Activated CD4-positive, alpha-beta memory T cell treated with anti-CD3 and anti-CD28 coated beads, Interleukin-2, amount 10 ng/mL, durations not matched to agents 7 days and 5 days (primary cell): Measurements from ENCODE around the gene SLC4A1AP. TPM values are rescaled to one million over a fixed set of nuclear protein-coding genes. Genes with fewer than 3 reads are reported as not detected.
A peak's percentile ranks its signal among the peaks of the same experiment; 100 is the strongest.

Source experiments
- CTCF ChIA-PET: fragments of 350-600 bp; sonication (Branson Sonifier 250); formaldehyde crosslinking; loops from one replicate; lab custom pipeline; 2021; ENCODE audit warnings: antibody characterized with exemption, inconsistent platforms; lab: Charles Lee
- POLR2A ChIA-PET: fragments of 350-600 bp; sonication (Branson Sonifier 250); formaldehyde crosslinking; loops from one replicate; lab custom pipeline; 2021; ENCODE audit warnings: antibody characterized with exemption; lab: Charles Lee
- DNase-seq: peaks from one replicate; pipeline ENCODE4 v3.0.0-alpha.2; 2020
- H3K27ac Mint-ChIP-seq: one replicate; pipeline ENCODE4 v1.8.0; 2021; ENCODE audit warnings: mild to moderate bottlenecking, mixed read lengths
- H3K27me3 Mint-ChIP-seq: one replicate; pipeline ENCODE4 v1.8.0; 2021; ENCODE audit warnings: mixed read lengths
- H3K36me3 Mint-ChIP-seq: one replicate; pipeline ENCODE4 v1.8.0; 2021; ENCODE audit warnings: low read depth, mixed read lengths
- H3K4me1 Mint-ChIP-seq: one replicate; pipeline ENCODE4 v1.8.0; 2021; ENCODE audit warnings: mixed read lengths
- H3K4me3 Mint-ChIP-seq: one replicate; pipeline ENCODE4 v1.8.0; 2021; ENCODE audit warnings: mild to moderate bottlenecking, mixed read lengths
- H3K9me3 Mint-ChIP-seq: one replicate; pipeline ENCODE4 v1.8.0; 2021; ENCODE audit warnings: mixed read lengths
- total RNA-seq, 2 experiments: library from RNA; stranded (reverse); gene quantifications; one replicate each; pipeline ENCODE4 v1.2.3, GENCODE V29; 2021

SLC4A1AP gene
- total RNA-seq, 2 experiments from 2014 or later = 27.3 to 27.9 TPM

DNA sequence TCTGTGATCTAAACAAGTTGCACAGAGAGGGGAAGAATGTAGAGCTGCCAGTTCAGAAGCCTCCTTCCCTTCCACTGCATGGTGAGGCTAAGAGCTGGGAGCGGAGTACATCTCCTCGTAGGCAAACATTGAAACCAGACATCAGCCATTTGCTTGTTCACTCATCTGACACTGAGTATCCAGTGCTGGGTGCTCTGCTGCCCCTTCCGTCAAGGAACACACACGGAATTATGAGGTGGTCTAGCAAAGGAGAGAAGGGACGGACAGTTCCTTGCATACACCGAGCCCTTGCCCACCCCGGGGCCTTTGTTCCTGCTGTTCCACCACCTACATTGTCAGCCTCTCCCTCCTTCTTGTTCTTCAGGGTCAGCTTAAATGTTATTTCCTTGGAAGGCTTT is 44.6 kb downstream of the SLC4A1AP start:
- no peaks in the 10 kb centered on the region for H3K36me3 Mint-ChIP-seq
- POLR2A ChIA-PET = no interaction called here
- DNase-seq = no peak
- H3K9me3 Mint-ChIP-seq = no peaks in the 10 kb centered on the region
- H3K4me3 Mint-ChIP-seq = no peak overlapping the region
- no peak overlapping the region for H3K27ac Mint-ChIP-seq
- H3K27me3 Mint-ChIP-seq = no peaks in the 10 kb centered on the region
- CTCF ChIA-PET = interaction anchor here (0.7 to 4.1 kb wide), 3 partner anchors 16 to 697 kb away, joined by 6 to 25 read pairs (median 12); no protein-coding TSS in a partner anchor
- H3K4me1 Mint-ChIP-seq = peaks cover 41% of the 10 kb centered on the region

DNA sequence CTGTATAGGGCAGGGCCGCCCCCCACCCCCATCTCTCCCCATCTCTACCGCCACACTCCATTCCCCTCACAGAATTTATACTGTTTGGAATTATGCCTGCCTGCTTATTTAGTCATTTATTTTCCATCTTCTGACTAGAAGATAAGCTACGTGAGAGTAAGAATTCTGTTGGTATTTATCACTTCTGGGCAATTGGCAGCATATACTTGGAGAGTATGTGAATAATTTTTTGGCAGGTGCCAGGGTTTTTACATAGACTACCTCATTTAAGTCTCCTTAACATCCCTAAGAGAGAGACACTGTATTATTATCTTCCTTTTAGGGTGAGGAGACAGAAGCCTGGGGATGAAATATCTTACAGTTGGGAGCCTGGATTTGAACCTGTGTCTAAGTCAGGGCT is 45.0 kb downstream of the SLC4A1AP start:
- peaks cover 37% of the 10 kb centered on the region for H3K4me1 Mint-ChIP-seq
- no peaks in the 10 kb centered on the region for H3K36me3 Mint-ChIP-seq
- no peaks in the 10 kb centered on the region for H3K27me3 Mint-ChIP-seq
- H3K9me3 Mint-ChIP-seq = no peaks in the 10 kb centered on the region
- ChIA-PET CTCF (interaction anchor here (0.7 to 4.1 kb wide), 3 partner anchors 15 to 697 kb away, joined by 6 to 25 read pairs (median 12); no protein-coding TSS in a partner anchor), POLR2A (no interaction called here)
- no peak for DNase-seq
- H3K27ac Mint-ChIP-seq = no peak overlapping the region
- H3K4me3 Mint-ChIP-seq = no peak overlapping the region

DNA sequence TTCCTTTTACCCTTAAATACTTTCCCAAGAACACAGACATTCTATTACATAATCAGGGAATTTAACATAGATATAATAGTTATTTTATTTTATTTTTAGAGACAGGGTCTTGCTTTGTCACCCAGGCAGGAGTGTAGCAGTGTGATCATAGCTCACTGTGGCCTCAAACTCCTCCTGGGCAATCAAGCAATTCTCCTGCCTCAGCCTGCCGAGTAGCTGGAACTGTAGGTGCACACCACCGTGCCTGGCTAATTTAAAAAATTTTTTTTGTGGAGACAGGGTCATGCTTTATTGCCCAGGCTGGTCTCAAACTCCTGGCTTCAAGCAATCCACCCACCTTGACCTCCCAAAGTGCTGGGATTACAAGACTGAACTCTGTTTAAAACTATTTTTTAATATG is 45.6 kb downstream of the SLC4A1AP start:
- ChIA-PET POLR2A (no interaction called here), CTCF (interaction anchor here (4.1 kb wide), 1 partner anchor 15 kb away, joined by 25 read pairs; no protein-coding TSS in a partner anchor)
- H3K27ac Mint-ChIP-seq = no peak overlapping the region
- no peaks in the 10 kb centered on the region for H3K36me3 Mint-ChIP-seq
- peaks cover 34% of the 10 kb centered on the region for H3K4me1 Mint-ChIP-seq
- H3K27me3 Mint-ChIP-seq = no peaks in the 10 kb centered on the region
- no peak overlapping the region for H3K4me3 Mint-ChIP-seq
- H3K9me3 Mint-ChIP-seq = no peaks in the 10 kb centered on the region
- DNase-seq = no peak

DNA sequence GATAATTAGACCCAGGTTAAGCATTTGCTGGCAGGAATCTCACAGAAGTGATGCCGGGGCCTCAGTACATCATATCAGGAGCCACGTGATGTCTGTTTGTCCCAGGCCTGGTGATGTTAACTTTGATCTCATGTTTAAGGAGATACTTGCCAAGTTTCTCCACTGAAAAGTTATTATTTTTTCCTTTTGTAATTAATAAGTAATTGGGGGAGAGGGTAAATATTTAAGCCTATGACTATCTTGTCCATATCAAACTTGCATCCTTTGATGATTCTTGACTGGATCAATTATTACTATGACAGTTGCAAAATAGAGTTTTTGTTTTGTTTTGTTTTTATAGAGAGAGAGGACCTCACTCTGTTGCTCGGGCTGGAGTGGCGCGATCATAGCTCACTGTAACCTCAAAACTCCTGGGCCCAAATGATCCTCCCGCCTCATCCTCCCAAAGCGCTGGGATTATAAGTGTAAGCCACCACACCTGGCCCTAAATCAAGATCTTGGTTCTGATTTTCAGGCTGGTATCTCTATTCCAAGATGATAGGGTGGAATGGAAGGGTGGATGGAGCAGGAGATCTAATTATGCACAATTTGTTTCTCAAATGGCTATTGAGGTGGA is 46.4 kb downstream of the SLC4A1AP start:
- POLR2A ChIA-PET = interaction anchor here (1.1 kb wide), 1 partner anchor 13 kb away, joined by 3 read pairs; no protein-coding TSS in a partner anchor
- peaks cover 33% of the 10 kb centered on the region for H3K4me1 Mint-ChIP-seq
- no peak for DNase-seq
- H3K4me3 Mint-ChIP-seq = no peak overlapping the region
- no peak overlapping the region for H3K27ac Mint-ChIP-seq
- no peaks in the 10 kb centered on the region for H3K36me3 Mint-ChIP-seq
- CTCF ChIA-PET = interaction anchor here (4.1 kb wide), 1 partner anchor 14 kb away, joined by 25 read pairs; no protein-coding TSS in a partner anchor
- H3K27me3 Mint-ChIP-seq = peaks cover 1% of the 10 kb centered on the region
- H3K9me3 Mint-ChIP-seq = no peaks in the 10 kb centered on the region

DNA sequence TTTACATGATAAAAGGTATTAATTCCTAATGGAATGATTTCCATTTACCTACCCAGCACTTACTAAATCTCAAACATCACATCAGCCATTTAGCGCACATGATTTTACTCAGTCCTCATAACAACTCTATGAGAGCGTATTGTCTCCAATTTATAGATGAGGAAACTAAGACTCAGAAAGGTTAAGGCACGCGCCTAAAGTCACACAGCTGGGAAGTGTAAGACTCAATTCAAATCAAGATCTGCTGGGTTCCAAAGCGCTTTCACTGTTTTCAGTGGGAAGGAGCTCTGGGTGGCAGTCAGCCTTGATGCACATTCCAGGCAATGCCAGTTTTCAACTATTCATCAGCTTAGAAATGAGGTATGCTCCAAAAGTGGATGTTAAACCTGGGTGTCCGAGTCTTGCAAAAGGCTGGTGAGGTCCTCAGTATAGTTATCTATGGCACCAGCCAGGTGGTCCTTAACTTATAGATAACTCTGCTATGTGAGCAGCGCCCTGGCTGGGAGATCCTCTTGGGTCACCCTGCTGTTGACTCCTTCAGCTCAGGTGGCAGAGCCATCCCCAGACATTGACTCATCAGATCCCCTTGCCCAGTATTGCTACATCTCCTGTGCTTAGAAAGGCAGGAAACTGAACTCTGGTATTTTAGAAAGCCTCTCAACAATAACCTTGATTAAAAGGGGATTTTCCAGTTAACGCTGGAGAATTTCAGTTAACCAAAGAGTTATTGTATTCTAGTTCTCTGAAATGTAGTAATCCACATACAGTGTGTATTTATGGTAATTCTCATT is 47.1 kb downstream of the SLC4A1AP start:
- CTCF ChIA-PET = interaction anchor here (1.0 kb wide), 1 partner anchor 12 kb away, joined by 3 read pairs; no protein-coding TSS in a partner anchor
- H3K27ac Mint-ChIP-seq = no peak overlapping the region
- no peak overlapping the region for H3K4me3 Mint-ChIP-seq
- H3K9me3 Mint-ChIP-seq = no peaks in the 10 kb centered on the region
- H3K36me3 Mint-ChIP-seq = no peaks in the 10 kb centered on the region
- POLR2A ChIA-PET = interaction anchor here (1.1 kb wide), 1 partner anchor 12 kb away, joined by 3 read pairs; no protein-coding TSS in a partner anchor
- peaks cover 30% of the 10 kb centered on the region for H3K4me1 Mint-ChIP-seq
- peaks cover 1% of the 10 kb centered on the region for H3K27me3 Mint-ChIP-seq
- no peak for DNase-seq

DNA sequence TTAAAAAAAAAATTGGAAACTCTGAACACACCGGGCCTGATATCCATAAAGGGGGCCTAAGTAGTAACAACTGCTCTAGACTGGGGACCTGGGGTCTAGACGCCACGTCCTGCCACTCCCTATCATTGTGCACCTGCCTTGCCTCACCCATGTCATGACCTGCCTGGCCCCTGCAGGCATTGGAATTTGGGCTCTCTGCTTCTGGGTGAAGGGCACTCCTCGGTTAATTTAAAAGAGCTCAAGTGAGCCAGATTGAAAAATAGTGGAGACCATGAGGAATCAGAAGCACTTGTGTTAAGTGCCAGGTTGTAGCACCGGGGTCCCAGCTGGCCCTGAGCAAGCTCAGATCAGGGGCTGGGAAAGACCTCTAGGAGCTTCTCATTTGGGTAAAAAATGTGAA is 48.1 kb downstream of the SLC4A1AP start:
- no peak overlapping the region for H3K4me3 Mint-ChIP-seq
- no peaks in the 10 kb centered on the region for H3K36me3 Mint-ChIP-seq
- H3K4me1 Mint-ChIP-seq = peaks cover 34% of the 10 kb centered on the region
- no peak overlapping the region for H3K27ac Mint-ChIP-seq
- no peak for DNase-seq
- CTCF ChIA-PET = interaction anchor here (0.9 to 3.9 kb wide), 4 partner anchors 8 to 29 kb away, joined by 3 to 22 read pairs (median 3); no protein-coding TSS in a partner anchor
- POLR2A ChIA-PET = no interaction called here
- no peaks in the 10 kb centered on the region for H3K9me3 Mint-ChIP-seq
- peaks cover 4% of the 10 kb centered on the region for H3K27me3 Mint-ChIP-seq

DNA sequence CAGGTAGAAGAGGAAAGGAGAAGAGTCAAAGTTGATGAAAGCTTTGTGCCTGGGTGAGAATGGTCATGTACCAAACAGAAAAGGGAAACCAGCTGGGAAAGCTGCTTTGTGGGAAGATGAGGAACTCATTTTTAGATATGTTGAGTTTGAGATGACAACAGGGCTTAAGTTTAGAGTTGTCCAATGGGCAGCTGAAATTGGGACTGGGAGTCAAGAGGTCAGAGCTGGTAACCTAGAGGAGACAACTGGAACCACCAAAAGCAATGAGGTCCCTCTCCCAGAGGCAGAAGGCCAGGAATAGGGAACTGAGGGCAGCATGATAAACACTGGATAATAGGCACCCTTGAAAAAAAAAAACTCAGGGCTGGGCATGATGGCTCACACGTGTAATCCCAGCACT is 48.8 kb downstream of the SLC4A1AP start:
- no peak for DNase-seq
- H3K4me1 Mint-ChIP-seq = peaks cover 37% of the 10 kb centered on the region
- H3K36me3 Mint-ChIP-seq = no peaks in the 10 kb centered on the region
- ChIA-PET POLR2A (no interaction called here), CTCF (interaction anchor here (0.5 to 3.9 kb wide), 9 partner anchors 8 to 843 kb away, joined by 3 to 22 read pairs (median 3); no protein-coding TSS in a partner anchor)
- no peaks in the 10 kb centered on the region for H3K9me3 Mint-ChIP-seq
- no peak overlapping the region for H3K27ac Mint-ChIP-seq
- H3K4me3 Mint-ChIP-seq = no peak overlapping the region
- peaks cover 9% of the 10 kb centered on the region for H3K27me3 Mint-ChIP-seq

DNA sequence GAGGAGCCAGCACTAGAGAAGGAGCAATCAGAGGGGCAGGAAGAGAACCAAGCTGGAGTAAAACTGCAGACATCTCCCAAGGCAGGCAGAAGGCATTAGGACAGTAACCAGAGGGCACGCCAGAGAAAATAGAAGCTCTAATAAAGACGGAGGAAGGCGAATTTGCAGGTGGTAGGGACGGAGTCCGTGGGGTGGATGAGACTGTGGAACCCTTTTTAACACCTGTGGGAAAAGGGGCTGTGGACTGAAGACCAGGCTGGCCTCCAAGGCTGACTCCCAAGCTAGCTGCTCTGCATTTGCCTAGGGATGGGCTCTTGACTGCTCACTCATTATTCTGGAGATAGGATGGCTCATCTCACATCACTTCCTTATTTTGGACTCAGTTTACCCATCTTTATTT is 49.5 kb downstream of the SLC4A1AP start:
- H3K27me3 Mint-ChIP-seq = peaks cover 9% of the 10 kb centered on the region
- POLR2A ChIA-PET = interaction anchor here (0.7 kb wide), 1 partner anchor 85 kb away, joined by 3 read pairs; the partner anchor contains the start of genes CCDC121 and GPN1
- H3K9me3 Mint-ChIP-seq = no peaks in the 10 kb centered on the region
- CTCF ChIA-PET = interaction anchor here (0.6 to 3.9 kb wide), 3 partner anchors 9 to 29 kb away, joined by 5 to 22 read pairs (median 13); no protein-coding TSS in a partner anchor
- H3K36me3 Mint-ChIP-seq = no peaks in the 10 kb centered on the region
- H3K4me1 Mint-ChIP-seq = peaks cover 36% of the 10 kb centered on the region
- DNase-seq = no peak
- H3K27ac Mint-ChIP-seq = no peak overlapping the region
- H3K4me3 Mint-ChIP-seq = no peak overlapping the region

DNA sequence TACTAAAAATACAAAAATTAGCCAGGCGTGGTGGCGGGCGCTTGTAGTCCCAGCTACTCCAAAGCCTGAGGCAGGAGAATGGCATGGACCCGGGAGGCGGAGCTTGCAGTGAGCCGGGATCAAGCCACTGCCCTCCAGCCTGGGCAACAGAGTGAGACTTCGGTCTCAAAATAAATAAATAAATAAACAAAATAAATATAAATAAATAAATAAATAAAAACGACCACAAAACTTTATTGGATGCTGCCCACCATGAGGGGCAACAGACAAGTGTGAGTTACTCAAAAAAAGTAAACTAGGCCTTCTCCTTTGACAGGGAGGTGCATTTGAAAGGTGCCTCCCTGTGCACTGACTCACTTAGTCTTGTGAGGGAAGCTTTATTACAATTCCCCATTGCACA is 50.4 kb downstream of the SLC4A1AP start:
- Mint-ChIP-seq H3K36me3 (no peaks in the 10 kb centered on the region), H3K4me1 (peaks cover 36% of the 10 kb centered on the region), H3K27ac (no peak overlapping the region), H3K4me3 (no peak overlapping the region), H3K27me3 (peaks cover 9% of the 10 kb centered on the region), H3K9me3 (no peaks in the 10 kb centered on the region)
- DNase-seq = no peak
- ChIA-PET POLR2A (no interaction called here), CTCF (interaction anchor here (1.0 to 3.9 kb wide), 3 partner anchors 10 to 31 kb away, joined by 3 to 22 read pairs (median 13); no protein-coding TSS in a partner anchor)

DNA sequence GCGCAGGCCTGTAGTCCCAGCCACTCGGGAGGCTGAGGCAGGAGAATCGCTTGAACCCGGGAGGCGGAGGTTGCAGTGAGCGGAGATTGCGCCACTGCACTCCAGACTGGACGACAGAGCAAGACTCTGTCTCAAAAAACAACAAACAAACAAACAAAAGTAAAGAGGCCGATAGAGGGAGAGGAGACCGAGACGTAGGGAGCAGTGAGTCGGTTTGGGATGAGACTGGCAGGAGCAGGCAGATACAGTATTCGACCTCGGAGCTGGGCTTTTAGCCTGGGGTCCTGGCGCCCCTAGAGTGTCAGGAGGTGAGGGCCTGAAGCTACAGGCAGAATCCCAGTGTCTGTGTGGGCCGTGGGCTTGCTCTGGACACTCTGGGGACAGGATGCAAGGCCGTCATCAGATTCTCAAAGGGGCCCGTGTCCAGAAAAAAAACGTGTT is 51.2 kb downstream of the SLC4A1AP start:
- peaks cover 40% of the 10 kb centered on the region for H3K4me1 Mint-ChIP-seq
- ChIA-PET POLR2A (no interaction called here), CTCF (interaction anchor here (2.9 to 3.9 kb wide), 2 partner anchors 9 to 11 kb away, joined by 13 to 22 read pairs; no protein-coding TSS in a partner anchor)
- no peak for DNase-seq
- peak overlapping the region; percentile 43 for H3K4me3 Mint-ChIP-seq
- peak overlapping the region; percentile 54 for H3K27ac Mint-ChIP-seq
- H3K27me3 Mint-ChIP-seq = peaks cover 9% of the 10 kb centered on the region
- H3K36me3 Mint-ChIP-seq = no peaks in the 10 kb centered on the region
- H3K9me3 Mint-ChIP-seq = no peaks in the 10 kb centered on the region

DNA sequence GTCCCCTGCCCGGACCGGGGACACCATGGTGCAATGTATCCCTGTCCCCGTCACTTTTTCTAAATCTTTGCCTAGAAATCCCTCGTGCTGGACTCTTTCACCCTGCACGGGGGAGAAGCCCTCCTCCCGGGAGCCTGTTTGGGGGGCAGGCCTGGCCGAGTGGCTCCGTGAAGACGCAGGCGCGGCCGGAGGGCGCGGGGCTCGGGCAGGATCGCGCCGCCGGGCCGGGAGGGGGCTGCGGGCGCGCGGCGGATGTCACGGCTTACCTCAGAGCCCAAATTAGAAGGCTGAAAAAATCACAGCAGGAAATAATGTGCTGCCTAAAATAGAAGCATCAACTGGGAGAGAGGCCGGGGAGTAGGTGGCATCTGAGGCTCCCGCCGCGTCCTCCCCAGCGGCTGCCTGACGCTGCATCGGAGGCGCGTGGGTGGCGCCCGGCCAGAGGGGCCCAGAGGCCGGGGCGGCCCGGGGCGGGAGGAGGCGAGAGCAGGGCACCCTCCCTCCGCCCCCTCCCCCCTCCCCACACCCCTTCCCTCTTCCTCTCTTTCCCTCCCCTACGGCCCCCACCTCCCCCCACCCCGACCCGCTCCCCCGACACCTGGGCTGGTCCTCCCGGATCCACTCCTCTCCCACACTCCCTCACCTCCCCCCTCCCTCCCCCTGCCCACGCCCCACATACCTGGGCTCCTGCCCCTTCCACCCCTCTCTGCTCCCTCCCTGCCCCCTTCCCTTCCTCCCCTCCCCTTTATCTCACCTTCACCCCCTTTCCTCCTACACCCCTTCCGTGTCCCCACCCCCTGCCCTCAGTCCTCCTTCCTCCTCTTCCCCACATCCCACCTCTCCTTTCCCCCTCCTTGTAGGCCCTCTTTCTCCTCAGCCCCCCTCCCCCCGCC is 51.9 kb downstream of the SLC4A1AP start:
- Mint-ChIP-seq H3K27me3 (peaks cover 9% of the 10 kb centered on the region), H3K9me3 (no peaks in the 10 kb centered on the region), H3K27ac (no peak overlapping the region), H3K4me1 (peaks cover 47% of the 10 kb centered on the region), H3K36me3 (no peaks in the 10 kb centered on the region), H3K4me3 (peak overlapping the region; percentile 43)
- ChIA-PET CTCF (interaction anchor here (3.9 kb wide), 1 partner anchor 11 kb away, joined by 22 read pairs; no protein-coding TSS in a partner anchor), POLR2A (interaction anchor here (0.9 to 1.4 kb wide), 2 partner anchors 8 to 712 kb away, joined by 3 read pairs; no protein-coding TSS in a partner anchor)
- peak; percentile 50 for DNase-seq
